GM10847 (cell line): Measurements from ENCODE around the gene BNC1.

Source experiments
- POLR2A ChIP-seq: IDR thresholded peaks from 2 replicates; pipeline ENCODE4 v1.6.1; 2011; ENCODE audit not compliant: insufficient read length; ENCODE audit errors: extremely low read depth

Gene BNC1

DNA sequence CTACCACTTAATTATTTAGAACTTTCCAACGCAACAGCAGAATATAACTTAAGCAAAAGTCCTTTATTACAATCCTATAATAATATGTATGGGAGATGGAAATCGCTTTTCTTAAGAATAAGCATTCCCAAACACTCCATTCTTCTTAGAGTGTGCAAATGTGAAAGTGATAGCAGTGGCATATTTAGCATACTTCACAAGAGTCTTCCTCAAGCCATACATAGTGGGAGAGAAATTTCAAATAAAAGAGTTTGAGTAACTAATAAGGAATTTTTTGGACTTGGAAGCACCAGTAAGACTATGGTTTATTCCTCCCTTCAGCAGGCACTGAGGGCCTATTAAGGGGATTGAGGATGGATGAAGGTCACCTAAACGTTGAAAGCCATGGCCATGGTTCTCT lies 22.1 kb upstream of the BNC1 start:
- TF ChIP-seq POLR2A: no peak

DNA sequence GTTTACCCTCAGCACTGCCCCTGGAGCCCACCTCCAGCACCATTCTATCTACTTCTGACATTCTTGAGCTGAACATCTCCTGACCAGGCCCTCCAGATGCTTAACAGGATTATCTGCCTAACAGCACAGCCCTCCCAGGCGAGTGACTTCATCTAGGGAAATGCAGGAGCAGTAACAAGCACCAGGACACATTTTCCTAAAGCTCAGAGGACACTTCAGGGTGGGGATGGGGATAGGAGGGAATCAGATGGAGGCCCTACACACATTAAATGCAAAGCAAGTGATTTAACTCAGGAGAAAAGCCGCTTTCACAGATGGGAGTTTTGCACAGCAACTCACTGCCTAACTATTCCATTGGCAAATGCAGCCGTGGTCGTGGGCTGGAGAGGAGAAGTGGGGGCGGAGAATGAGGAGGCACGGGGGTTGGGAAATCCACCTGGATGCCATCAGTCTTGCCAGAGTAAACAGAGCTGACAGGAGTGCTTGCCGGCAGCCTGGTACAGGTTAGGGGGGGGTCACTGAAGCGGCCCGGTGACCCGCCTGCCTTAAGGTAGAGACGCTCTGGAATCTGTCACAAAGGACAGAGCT lies 21.3 kb upstream of the BNC1 start:
- no peak for TF ChIP-seq POLR2A

DNA sequence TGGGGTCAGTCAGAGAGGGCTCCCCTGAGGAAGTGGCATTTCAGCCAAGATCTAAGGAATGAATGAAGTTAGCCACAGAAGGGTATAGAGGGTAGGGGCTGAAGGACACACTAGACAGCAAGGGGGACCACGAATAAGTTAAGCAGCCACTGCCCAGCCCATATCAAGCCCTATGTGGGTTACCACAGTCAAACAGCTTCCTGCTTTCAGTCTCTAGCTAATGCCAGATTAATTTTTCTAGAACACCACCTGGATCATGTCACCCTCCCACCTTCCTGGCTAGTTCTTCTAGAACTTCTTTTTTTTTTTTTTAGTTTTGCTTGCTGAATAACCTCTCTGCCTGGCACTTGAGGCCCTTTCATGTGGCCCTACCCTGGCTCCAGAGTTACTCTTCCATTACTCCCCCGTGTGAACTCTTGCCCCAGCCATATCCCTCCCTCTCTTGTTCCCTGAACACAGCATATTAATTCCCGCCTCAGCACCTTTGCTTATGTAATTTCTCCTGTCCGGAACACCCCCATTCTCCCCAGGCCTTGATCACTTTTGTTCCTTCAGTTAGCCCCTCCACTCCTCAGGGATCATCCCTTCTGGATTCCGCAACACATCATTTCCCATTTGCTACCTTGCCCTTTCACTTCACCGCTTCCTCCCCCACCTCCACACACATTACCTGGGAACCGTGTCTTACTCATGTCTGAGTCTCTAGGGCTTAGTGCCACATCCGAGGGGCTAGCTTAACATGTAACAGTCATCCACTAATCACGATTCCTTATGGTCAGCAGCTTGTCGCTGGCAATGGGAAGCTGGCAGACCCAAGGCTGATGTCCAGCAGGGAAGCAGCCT lies 20.6 kb upstream of the BNC1 start:
- TF ChIP-seq POLR2A: no peak

DNA sequence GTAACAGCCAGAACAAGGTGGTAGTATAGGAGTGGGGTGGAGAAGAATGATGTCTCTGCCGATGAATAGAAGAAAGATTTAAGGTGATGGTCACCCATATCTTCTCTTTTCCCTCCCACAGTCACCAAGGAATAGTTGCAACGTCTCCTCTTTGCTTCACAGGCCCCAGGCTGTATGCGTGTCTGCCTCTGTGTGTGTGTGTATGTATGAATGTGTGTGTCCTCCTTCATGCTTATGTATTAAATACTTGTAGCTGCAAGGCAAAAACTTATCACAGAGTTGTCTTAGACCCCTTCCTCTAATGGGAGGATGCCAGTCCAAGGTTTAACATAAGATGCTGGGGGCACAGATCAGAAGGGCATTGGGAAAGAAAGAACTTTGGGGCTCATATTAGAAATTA lies 19.1 kb upstream of the BNC1 start:
- TF ChIP-seq POLR2A: no peak

DNA sequence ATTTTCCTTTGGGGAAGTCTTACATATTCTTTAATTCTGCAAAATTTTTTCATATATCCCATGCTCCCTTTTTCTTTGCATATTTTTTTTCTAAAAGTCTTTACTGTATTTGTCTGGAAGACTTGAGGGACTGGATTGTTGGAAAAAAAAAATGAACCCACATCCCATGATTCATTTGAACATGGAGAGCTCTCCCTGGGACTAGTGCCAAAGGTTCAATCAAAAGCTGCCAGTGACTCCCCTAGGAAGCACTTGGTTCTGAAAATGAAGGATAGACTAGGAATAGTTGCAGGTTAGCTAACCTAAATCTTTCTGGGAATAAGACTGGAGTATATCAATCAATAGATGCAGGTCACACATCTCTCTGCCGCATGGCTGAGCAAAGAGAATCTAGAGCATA lies 16.4 kb upstream of the BNC1 start:
- TF ChIP-seq POLR2A: no peak

DNA sequence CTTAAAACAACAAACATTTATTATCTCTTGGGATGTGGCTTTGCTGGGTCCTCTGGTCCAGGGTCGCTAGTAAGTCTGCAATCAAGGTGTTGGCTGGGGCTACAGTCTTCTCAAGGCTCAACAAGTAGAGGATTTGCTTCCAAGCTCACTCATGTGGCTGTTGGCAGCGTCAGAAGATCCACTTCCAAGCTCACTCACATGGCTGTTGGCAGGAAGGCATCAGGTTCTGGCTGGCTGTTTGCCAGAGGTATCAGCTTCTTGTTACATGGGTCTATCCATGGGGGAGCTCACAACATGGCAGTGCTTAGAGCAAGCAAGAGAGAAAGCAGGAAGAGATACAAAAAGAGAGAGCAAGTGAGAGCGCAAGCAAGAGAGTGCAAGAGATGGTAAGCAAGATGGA lies 15.0 kb upstream of the BNC1 start:
- TF ChIP-seq POLR2A: no peak

DNA sequence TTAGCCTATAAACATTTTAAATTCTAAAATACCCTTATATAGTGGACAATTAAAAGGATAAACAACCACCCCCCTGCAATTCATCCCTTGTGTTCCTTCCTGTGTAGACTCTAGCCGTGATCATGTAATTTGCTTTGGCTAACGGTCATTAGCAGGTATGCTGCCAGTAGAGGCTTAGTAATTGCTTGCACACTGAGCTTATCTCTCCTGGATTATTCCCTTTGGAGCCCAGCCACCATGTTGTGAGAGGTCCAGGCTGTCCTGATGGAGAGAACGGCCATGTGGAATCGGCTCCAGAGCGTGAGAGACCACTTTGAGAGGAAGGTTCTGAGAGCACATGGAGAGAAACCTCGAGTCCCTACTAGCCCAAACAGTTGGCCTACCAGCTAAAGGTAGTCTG lies 11.0 kb upstream of the BNC1 start:
- no peak for TF ChIP-seq POLR2A

DNA sequence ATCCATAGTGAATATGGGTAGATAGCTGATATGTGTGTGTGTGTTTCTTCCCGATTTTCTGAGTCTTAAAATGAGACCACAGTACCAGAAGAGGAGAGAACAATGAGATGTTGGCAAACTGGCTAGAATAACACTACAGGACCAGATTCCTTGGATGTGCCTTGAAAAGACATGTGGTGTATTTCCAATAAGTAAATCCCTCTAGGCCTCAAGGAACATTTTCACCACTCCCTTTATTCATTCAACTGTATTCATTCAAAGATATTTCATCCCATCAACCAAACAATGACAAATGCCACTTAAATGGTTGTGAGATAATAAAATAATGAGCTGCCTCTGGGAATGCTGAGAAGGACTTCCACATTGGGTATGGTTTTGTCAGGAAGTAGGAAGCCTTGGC lies 8.7 kb upstream of the BNC1 start:
- no peak for TF ChIP-seq POLR2A

DNA sequence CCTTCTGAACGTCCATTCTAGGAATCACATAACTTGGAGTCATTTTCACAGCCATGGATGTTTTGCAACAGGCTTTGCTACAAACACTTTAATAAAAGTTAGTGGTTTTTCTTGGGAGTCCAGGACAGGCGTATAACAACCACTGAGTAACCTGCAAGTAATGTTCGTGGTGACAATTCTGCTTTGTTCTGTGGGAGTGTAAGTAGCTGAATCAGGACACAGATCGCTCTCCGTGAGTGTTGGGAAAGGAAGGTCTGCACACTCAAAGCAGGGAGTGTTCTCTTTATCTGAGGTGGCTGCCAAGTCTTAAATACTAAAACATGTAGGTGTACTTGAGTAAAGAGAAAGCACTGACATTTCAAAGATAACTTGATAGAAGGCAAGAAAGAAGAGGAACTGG lies 7.9 kb upstream of the BNC1 start:
- no peak for TF ChIP-seq POLR2A

DNA sequence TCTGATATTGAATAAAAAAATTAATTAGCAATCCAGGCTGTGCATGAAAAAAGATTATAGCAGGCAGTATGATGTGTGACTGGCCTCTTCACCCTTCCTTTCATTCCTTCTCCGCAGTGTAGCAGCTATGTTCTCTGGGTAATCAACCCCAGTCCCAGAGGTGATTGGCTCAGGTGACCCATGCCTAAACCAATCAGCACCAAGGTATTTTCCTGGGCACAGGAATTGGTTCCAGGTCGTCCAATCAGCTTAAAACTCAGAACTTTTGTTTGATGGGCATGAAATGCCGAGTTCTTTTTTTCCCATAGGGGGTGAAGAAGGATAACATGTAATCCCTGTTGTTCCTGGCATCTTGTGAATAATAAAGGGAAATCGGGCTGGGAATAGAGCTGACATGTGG lies 5.8 kb upstream of the BNC1 start:
- TF ChIP-seq POLR2A: no peak

DNA sequence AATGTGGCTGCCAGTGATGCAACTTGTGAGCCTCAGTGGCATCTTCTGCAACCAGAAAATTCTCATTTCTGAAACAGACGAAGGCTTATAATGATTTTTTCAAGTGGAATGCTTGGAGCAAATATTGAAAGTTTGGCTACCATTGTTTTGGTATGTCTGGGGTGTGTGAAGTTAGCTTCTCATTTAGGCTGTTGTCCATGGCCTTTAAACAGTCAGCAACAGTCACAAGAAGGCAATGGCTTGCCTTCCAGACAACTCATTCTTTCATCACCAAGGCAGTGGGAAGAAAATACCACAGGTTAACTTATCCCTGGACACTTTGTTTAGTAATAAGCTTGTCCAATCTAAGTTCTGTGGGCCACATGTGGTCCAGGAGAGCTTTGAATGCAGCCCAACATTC lies 4.7 kb upstream of the BNC1 start:
- TF ChIP-seq POLR2A: no peak

DNA sequence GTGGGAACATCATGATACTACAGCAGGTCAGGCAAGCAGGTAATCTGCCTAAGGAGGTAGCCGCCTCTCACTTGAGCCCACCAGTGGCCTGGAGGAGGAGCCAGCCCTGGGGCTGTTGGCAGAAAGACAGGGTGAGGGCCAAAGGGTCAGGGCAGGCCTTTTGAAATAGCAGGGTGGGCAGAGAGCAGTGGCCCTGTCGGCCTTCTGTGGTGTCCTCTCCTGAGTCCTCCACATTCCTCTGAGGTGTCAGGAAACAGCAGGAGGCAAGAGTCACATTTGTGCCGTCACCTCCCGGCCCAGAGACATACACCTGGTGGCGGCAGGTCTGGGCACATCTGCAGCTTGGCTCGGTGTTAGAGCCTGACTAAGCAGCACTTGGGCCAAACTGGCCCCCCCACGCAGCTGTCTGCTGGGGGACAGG lies 3.9 kb upstream of the BNC1 start:
- TF ChIP-seq POLR2A: no peak

DNA sequence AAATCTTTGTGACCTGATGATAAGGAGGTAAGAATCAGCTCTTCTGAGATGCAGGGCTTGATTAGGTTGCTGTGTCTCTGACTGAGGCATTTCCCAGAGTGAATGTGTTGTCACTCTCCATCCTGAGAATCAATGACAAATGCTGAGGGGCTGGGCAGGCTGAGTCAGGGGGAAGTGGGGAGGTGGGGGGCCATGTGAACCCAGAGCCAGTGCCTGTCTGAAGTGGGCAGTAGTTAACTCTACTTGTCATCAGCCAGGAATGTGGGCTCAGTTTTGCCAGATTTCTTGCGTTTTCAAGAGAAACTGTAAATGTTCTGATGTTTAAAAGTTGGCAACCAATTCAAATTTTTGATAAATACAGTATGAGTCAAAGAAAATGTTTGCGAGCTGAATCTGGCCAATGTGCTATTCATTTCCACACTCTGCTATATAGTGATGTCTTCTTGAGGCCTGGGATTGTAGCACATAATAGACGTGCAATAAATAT lies 3.1 kb upstream of the BNC1 start:
- TF ChIP-seq POLR2A: no peak

DNA sequence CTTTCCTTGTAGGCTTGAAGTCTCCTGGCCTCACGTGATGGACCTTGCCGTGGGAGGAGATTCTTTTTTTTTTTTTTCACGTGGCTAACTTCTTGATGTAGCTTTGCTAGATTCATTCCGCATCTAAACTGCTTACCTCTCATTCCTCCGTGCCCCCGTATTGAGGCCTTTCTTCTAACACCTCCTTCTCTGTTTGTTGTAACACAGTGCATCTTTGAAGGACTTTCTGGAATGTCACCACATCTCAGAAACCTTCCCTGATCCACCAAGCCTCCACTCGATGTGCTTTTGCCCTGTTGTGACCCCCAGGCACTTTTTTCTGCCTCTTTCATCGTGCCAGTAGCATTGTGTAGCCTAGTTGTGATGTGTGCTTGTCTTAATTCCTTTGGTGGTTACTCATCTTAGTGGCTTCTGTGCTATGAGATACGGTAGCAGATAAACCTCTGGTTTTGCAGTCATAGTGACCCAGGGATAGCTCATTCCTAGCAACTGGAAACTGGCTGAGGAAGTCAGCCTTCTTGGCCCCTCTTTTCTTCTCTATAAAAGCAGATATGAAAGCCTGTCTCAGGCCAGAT lies 1.6 kb upstream of the BNC1 start:
- TF ChIP-seq POLR2A: no peak

DNA sequence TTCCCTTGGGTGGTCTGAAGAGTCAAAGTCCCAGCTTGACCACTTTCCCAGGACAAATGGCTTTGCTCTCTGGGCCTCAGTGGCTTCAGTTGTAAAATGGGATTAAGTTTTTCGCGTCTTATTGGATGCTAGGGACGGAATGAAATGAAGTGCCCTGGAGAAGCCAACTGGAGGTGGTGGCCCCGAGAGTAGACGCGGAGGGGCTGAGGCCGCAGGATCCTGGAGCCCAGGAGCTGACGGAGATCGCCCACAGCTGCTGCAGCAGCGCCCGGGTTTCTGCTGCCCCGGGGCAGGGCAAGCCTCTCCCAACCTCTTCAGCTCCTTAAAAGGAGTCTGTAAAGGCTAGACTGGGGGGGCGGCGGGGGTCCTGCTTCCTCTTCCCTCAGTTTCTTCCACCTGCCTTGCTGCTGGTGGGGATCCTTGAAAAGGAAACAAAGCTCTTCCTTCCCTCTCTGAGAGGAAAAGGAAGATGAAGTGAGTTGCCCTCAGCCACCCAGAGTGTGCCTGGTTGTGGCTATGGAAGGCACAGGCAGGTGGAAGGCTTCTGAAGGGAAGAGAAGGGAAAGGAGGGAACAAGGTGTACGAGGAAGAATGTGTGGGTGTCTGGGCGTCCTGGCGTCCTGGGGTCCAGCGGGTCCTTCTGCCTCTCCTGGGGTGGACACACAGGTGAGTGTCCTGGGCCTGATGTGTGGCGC lies 967 bp upstream of the BNC1 start:
- TF ChIP-seq POLR2A: no peak
